GM19397 (cell line): ENCODE data around the gene NCAPH2.
"Not testable (repeated sequence)": the region's sequence is repeated elsewhere in the genome, so short reads cannot be mapped to it uniquely, and the experiment has no call there.

Source experiments
- ATAC-seq: cut with Tn5 transposase; IDR thresholded peaks from one replicate; pipeline ENCODE4 v1.9.1; 2021; ENCODE audit warnings: mild to moderate bottlenecking, moderate library complexity; ENCODE audit not compliant: unreplicated experiment

The NCAPH2 gene

DNA sequence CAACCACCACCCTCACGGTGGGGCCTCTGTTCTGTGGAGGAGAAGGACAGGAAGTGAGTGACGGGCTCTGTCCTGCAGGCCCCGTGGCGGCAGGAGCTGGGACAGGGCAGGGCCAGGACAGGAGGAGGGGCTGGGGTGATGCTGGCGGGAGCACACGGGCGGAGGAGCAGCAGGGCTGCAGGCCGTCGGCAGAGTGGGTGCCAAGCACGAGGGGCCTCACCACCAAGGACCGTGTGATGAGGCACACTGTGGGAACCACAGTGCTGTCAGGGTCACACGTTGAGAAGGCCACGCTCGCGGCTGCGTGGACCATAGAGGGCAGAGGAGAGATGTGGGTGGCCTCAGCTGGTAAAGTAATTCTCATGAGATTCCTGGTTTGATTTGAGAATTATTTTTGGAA lies 8.9 kb downstream of the NCAPH2 start:
- no peak for ATAC-seq

DNA sequence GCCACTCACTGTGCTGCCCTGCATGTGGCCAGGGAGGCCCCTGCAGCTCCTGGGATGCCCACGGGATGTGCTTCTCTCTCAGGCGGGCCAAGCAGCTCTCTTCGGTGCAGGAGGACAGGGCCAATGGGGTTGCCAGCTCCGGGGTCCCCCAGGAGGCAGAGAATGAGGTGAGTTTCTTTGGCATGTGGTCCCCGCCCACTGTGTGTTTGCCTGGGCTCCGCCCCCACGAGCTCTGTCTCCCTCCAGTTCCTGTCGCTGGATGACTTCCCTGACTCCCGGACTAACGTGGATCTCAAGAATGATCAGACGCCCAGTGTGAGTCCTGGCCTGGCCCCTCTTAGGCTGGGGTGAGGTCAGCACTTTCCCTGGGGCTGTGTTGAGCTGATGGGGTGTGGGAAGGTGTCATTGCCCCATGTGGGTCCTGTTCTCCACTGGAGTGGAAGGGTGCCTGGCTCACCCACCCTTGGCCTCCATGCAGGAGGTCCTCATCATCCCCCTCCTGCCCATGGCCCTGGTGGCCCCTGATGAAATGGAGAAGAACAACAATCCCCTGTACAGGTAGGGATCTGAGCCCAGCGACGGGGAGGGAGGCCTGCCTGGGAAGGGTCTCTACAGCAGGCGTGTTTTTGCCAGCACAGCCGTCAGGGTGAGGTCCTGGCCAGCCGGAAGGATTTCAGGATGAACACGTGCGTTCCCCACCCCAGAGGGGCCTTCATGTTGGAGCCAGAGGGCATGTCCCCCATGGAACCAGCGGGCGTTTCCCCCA lies 9.7 kb downstream of the NCAPH2 start:
- ATAC-seq: no peak

DNA sequence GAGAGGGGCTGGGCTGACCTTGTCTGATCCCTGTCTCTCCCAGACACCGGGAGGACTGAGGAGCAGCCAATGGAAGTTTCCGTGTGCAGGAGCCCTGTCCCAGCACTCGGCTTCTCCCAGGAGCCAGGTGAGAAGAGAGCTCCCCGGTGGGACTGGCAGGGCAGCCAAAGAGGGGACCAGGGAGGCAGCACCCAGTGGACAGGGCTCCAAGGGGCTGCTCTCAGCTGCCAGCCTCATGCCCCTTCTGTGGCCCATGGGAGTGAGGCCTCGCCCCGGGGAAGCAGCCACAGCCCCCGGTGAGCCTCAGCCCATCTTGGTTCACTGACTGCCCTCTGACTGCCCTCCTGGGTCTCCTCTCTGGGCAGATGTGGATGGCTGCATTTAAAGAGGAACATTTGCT lies 10.6 kb downstream of the NCAPH2 start:
- no peak for ATAC-seq

DNA sequence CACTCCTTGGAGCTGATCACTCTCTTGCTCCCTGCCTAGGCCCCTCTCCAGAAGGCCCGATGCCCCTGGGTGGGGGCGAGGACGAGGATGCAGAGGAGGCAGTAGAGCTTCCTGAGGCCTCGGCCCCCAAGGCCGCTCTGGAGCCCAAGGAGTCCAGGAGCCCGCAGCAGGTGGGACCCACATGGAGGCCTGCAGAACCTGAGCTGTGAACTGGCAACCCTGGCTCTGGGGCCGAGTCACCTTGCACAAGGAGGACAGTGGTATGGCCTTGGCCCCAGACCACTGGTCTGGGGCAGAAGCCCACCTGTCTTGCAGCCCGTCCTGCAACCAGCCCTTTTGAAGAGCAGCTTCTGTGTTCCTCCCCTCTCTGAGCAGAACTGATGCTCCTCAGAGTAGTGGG lies 11.1 kb downstream of the NCAPH2 start:
- ATAC-seq: no peak

DNA sequence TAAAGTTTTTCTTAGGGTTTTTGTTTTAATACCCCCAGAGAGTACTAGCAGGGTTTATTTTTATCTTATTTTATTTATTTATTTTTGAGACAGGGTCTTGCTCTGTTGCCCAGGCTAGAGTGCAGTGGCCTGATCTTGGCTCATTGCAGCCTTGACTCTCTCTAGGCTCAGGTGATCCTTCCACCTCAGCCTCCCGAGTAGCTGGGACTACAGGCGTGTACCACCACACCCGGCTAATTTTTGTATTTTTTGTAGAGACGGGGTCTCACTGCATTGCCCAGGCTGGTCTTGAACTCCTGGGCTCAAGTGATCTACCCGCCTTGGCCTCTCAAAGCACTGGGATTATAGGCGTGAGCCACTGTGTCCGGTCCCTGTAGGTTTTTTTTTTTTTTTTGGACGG lies 12.2 kb downstream of the NCAPH2 start:
- not testable (repeated sequence) for ATAC-seq

DNA sequence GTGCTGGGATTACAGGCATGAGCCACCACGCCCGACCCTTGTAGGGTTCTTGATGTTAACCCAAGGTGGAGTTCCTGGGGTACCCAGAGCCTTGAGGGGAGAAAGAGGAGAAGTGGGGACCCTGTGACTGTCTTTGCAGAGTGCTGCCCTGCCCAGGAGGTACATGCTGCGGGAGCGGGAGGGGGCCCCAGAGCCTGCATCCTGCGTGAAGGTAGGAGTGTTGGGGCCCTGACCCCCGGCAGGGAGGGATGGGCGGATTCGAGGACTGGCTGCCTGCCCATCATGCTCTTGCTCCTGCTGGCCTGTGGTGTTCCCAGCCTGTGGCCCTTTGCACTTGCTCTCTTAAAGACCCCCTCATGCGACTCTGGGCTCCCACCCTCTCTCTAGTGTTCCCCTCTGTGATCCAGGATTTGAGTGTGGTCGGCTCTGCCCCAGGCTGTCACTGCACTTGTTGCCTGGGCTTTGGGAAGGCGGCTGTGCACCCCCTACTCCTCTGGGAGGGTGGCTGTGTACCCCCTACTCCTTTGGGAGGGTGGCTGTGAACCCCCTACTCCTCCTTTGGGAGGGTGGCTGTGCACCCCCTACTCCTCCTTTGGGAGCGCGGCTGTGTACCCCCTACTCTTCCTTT lies 12.9 kb downstream of the NCAPH2 start:
- ATAC-seq: no peak

DNA sequence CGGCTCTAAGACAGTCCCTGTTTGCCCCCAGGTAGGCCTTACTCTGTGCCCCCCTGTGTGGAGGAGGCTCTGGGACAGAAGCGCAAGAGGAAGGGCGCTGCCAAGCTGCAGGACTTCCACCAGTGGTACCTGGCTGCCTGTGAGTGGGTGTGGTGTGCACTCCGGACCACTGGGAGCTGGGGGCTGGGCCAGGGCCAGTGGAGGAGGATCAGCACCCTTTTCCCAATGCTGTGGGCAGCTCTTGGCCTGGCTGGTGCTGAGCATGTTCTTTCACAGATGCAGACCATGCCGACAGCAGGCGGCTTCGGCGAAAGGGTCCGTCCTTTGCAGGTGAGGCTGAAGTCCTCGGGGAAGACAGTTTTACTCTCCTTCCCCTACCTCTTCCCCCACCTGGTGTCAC lies 13.7 kb downstream of the NCAPH2 start:
- no peak for ATAC-seq

DNA sequence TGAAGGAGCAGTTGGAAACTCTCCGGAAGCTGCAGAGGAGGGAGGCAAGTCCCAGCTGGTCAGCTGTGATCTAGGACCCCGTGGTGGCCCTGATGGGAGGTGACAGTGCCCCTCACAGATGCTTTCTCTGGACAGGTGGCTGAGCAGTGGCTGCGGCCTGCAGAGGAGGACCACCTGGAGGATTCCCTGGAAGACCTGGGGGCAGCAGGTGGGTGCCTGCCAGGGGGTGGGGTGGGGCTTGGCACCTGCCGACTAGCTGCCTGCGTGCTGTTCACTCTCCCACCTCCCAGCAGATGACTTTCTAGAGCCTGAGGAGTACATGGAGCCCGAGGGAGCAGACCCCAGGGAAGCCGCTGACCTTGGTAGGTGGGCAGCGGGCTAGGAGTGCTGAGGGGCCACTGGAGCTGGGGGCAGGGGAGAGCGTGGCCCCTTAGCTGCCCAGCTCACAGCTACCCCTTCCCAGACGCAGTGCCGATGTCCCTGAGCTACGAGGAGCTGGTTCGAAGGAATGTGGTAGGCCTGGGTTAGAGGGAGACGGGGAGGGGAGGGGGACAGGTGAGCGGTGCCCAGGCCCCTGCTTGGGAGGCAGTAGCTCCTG lies 14.3 kb downstream of the NCAPH2 start:
- no peak for ATAC-seq

DNA sequence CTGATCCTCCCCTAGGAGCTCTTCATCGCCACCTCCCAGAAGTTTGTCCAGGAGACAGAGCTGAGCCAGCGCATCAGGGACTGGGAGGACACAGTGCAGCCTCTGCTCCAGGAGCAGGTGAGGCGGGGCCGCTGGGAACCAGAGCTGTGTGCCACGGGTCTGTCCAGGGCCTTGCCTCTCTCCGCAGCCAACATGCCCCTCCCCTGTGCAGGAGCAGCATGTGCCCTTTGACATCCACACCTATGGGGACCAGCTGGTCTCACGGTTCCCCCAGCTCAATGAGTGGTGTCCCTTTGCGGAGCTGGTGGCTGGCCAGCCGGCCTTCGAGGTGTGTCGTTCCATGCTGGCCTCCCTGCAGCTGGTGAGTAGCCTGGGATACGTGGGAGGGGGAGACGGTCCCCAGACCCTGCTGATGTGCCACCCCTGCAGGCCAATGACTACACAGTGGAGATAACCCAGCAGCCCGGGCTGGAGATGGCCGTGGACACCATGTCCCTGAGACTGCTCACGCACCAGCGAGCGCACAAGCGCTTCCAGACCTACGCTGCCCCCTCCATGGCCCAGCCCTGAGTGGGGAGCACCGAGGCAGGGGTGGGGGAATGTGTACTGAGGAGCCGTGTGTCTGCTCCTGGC lies 14.9 kb downstream of the NCAPH2 start:
- no peak for ATAC-seq

DNA sequence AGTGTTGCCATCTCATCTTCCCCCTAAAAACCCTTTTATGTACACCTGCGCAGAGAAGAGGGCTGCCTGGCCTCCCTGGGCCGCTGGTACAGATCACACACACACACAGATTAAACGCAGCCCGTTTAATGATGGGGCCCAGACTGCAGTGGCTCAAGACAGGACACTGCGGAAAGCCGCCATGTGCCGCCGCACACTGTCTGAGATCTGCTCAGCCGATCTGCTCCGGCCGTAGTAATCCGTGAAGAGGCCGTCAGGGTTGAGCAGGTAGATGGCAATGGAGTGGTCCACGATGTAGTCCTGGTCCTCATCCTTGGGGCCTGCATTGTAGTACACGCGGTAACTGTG lies 15.4 kb downstream of the NCAPH2 start:
- no peak for ATAC-seq

DNA sequence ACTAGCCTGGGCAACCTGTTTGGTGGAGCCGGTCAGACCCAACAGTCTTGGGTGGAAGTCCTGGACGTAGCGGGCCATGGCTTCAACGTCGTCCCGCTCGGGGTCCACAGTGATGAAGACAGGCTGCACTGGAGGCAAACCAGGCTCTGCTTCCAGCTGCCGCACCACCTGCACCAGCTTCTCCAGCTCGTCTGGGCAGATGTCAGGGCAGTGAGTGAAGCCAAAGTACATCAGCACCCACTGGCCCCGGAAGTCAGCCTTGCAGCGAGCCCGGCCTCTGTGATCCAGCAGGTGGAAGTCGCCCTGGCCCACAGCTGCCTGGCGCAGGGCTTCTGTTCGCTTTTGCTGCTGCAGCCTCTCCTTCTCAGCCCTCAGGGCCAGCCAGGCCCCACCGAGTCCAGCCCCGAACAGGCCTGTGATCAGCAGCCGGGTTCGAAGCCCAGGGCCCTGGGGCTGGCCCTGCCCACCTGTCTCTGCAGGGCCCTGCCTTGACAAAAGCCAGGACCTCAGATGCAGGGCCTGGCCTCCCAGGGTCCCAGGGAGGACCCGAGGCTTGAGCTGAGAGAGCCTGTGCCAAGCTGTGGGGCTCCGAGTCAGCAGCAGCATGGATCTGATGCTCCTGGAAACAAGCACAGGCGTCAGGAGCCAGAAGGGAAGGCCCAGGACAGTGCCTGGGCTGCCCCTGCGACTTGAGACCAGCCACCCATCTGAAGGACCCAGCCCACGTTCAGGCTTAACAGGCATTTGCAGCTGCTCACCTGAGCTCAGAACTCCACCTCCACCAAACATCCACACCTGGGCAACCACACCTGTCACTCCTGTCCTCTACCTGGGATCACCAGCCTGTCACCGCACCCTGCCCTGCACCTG lies 16.0 kb downstream of the NCAPH2 start:
- ATAC-seq: no peak

DNA sequence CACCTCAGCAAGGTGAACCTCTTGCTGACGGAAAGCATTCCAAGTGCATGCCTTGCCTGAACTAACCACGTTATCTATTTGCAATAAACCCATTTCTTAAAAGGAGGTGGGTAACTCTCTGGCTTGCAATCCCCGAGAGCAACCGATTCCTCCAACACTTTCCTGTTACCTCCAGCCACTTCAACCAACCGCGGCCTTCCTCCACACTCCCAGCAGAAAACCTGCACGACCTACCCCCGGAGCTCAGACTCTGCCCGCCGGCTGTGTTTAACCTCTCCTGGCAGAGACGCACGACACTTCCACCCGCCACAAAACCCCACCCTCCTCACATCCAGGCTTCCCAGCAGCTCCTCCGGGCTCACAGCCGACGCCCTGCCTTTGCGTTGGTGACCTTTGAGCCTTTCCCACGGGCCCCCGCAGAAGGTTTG lies 16.7 kb downstream of the NCAPH2 start:
- no peak for ATAC-seq

DNA sequence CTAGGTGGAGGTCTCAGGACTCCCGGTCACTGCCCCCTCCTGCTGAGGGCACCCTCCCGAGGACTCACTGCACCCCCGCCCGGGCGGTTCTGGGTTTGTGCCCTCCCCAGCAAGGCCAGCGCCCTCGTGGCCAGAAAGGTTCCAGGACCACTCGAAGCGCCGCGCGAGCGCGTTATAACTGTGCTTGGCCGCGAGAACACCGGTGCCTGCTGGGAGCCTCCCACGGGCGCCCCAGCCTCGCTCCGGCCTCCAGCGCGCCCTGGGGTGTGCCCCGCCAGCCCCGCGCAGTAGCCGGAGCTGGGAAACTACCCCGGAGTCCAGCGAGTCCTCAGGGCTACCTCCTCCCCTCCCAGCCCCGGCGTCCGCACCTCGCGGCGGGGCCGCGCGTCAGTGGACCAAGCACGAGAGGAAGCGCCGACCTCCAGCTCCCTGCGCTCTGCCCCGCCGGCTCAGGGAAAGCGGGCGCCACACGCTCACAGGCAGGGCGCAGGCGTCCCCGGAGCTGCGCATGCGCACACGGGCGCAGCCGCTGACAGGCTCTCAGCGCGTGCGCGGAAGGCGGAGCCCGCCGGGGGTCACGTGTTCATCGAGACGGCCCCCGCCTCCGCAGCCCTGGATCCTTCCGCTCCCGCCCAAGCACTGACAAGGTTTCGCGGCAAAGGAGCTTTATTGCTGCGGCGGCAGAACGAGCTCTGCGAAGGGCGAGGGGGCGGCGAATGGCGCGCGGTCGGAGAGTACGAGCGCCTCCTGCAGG lies 17.3 kb downstream of the NCAPH2 start, which contains the start of gene SCO2:
Gene SCO2, minus strand, starts transcription at position 495 of the 754 bp plus-strand sequence. CDS start 1,187 bp downstream, outside the sequence.
- ATAC-seq: peak; percentile 46

DNA sequence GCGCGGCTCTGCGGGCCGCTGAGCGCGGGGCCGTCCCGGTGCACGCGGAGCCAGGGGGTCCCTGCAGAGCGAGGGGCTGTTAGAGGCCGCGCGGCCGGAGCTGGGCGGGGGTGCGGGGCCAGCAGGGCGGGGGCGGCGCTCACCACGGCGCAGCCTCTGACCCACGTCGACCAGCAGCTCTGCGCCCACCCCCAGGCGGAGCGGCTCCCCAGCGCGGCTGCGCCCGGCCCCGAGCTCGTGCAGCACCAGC lies 17.8 kb downstream of the NCAPH2 start:
- peak; percentile 11 for ATAC-seq

DNA sequence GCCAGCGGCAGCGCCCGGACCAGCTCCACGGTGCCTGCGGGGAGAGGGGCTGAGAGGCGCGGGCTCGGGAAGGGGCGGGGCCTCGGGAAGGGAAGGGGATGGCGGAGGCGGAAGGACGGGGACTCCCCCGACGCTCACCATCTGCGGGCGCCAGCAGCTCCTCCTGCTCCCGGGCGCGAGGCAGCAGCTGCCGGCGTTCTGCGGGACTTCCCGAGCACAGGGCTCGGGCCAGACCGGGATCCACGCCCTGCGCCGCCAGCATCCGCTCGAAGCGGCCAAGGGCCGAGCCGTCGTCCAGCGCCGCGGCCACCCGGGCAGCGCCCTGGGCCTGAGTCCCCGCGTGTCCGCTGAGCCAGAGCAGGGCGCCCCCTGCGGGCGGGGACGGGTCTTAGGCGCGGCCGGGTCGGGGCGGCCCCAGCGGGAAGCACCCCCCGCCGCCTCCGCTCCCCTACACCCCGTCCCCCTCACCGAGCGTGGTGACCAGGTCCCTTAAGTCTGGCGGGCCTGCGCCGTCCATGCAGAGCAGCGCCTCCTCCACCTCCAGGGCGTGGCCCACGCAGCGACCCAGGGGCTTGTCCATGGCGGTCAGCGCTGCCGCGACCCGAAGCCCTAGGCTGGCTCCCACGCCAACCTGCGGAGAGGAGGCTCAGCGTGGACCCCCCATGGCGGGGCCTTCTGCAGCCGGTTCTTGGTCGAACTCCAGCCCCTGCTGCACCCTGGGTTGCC lies 18.2 kb downstream of the NCAPH2 start:
- peak; percentile 23 for ATAC-seq

DNA sequence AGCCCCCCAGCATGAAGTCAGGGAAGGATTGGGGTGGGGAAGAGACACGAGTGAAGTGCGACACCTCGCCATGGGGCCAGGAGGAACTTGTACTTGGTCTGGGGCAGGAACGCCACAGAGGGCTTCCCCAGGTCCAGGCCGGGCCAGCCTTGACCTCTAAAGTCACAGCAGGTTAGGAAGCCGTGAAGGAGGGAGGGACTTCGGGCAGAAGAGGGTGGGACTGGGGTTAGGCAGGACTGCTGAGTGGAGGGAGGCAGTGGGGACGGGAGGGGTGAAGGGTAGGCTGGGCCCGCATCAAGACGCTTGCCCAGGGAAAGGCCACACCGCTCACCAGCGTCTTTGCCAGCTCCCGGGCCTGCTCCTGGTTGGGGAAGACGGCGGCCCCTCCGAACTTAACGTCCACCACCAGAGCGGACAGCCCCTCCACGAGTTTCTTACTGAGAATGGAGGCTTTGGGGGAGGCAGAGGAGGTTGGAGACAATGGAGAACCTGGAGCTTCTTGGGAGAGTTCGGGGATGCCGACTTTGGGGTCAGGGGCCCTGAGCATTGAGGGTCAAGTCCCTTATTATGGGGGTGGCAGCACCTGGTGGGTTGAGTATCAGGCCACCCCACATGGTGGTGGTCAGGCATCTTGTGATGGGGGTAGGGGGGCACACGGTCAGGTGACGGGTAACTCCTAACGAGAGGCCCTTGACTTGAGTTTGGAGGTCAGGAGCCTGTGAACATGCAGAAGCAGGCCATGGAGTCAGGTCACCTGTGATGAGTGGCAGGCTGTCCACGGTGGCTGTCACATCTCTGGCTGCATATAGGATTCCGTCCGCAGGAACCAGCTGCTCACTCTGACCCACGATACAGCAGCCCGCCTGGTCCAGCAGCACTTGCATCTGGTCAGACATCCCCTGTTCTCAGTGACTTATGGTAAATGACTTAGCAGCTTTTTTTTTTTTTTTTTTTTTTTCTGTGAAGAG lies 19.1 kb downstream of the NCAPH2 start:
- ATAC-seq: no peak

DNA sequence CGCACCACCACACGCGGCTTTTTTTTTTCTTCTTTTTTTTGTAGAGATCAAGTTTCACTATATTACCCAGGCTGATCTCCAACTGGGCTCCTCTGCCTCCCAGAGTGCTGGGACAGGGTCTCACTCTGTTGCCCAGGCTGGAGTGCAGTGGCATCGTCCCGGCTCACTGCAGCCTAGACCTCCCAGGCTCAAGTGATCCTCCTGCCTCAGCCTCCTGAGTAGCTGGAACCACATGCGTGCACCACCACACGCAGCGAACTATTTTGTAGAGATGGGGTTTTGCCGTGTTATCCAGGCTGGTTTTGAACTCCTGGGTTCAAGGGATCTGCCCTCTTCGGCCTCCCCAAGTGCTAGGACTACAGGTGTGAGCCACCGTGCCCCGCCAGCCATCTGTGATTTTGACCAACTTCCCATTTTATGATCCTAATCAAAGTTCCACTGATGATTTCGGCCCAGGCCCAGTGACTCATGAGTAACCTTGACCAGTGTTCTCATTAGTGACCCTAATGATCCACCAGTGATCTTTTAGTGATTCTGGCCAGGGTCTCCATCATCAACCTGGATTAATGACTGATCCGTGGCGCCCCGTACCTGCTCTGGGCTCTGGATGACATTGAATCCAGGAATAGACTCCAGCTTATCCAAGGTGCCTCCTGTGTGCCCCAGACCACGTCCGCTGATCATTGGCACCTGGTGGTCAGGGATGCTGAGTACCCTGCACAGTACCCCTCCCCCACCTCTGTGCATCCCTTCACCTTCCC lies 20.1 kb downstream of the NCAPH2 start:
- no peak for ATAC-seq
